Adrenal gland (tissue), 5 donors: ENCODE data around the gene CTLA4.

ENCODE experiments used
- POLR2A ChIP-seq, 2 donors: fragments of 450-650 bp; IDR thresholded peaks; one replicate each; pipeline ENCODE4 v1.6.1; 2017; ENCODE audit warnings: antibody characterized with exemption in 2 of 2, mild to moderate bottlenecking in 2 of 2, moderate library complexity in 1 of 2
- TF ChIP-seq, protein P1 (sequence below), 6 experiments: fragments of 450-650 bp in 4 of 6; fragments of 200-600 bp in 2 of 6; sonication (generic) in 1 of 6; IDR thresholded peaks; 1 replicate in 5 of 6; 2 replicates in 1 of 6; pipeline versions ENCODE4 v1.5.1 to v1.8.0; 2016 to 2021; ENCODE audit warnings: antibody characterized with exemption in 6 of 6, mild to moderate bottlenecking in 2 of 6, moderate library complexity in 1 of 6
- donor health status: DM: no; HTN: no; CAD: no.

DNA sequence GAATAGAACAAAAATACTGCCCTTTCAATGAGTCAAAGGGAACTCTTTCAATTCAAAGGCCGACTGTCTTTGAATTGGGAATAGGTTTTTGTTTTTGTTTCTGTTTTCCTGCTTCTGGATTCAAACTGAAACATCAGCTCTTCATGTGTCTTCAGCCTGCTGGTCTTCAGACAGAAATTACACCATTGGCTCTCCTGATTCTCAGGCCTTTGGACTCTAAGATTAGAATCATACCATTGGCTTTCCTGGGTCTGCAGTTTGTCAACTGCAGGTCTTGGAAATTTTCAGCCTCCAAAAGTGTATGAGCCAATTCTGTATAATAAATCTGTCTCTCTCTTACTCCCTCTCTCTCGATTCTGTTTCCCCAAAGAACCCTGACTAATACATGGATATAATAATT lies 31.1 kb downstream of the CTLA4 start:
- TF ChIP-seq, protein P1, sequence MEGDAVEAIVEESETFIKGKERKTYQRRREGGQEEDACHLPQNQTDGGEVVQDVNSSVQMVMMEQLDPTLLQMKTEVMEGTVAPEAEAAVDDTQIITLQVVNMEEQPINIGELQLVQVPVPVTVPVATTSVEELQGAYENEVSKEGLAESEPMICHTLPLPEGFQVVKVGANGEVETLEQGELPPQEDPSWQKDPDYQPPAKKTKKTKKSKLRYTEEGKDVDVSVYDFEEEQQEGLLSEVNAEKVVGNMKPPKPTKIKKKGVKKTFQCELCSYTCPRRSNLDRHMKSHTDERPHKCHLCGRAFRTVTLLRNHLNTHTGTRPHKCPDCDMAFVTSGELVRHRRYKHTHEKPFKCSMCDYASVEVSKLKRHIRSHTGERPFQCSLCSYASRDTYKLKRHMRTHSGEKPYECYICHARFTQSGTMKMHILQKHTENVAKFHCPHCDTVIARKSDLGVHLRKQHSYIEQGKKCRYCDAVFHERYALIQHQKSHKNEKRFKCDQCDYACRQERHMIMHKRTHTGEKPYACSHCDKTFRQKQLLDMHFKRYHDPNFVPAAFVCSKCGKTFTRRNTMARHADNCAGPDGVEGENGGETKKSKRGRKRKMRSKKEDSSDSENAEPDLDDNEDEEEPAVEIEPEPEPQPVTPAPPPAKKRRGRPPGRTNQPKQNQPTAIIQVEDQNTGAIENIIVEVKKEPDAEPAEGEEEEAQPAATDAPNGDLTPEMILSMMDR (IDR thresholded peaks at IDR 0.05): no peak
- TF ChIP-seq POLR2A (IDR thresholded peaks at IDR 0.05): no peak
